AG10803 (cell line): ENCODE results near the gene SNAP91.

Source experiments
- DNase-seq: peaks from one replicate; pipeline ENCODE4 v3.0.0; 2010; ENCODE audit warnings: low read depth
- H3K4me3 ChIP-seq: 2 replicates; pipeline ENCODE4 v1.5.1; 2011; ENCODE audit warnings: mild to moderate bottlenecking, low read length, control low read depth
- CTCF ChIP-seq: conservative IDR thresholded peaks from 2 replicates; pipeline ENCODE4 v1.5.1; 2011; ENCODE audit warnings: mild to moderate bottlenecking, low read length, control low read depth, inconsistent platforms

SNAP91 gene

GRCh38 chr6:83603551-83603950 is 105.3 kb downstream of the SNAP91 start:
- DNase-seq = no peak
- no peak for TF ChIP-seq CTCF
- no peak overlapping the region for H3K4me3 ChIP-seq

GRCh38 chr6:83601119-83601518 is 107.8 kb downstream of the SNAP91 start:
- no peak for DNase-seq
- TF ChIP-seq CTCF = no peak
- H3K4me3 ChIP-seq = no peak overlapping the region

DNA sequence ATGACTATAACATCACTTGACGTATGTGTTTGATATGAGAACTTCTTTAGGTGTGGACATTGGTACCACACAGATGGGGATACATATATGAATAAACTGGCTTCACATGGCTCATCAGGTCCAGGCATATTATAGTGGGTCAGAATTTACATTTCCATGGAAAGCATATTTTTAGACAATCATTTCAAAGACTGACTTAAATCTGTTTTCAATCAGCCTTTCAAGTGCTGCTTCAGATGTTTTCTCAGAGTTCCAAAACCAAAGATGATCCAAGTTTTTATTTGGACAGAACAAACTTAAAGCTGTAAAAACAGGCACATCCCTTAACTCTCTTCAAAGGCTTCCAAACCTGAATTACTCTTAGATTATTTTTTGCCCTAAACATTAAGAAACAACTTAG is 108.4 kb downstream of the SNAP91 start:
- TF ChIP-seq CTCF = no peak

GRCh38 chr6:83597511-83597910 is 111.4 kb downstream of the SNAP91 start:
- no peak for DNase-seq
- no peak for TF ChIP-seq CTCF
- H3K4me3 ChIP-seq = no peak overlapping the region

More for the DNA sequence above, 108.4 kb downstream of the SNAP91 start:
- DNase-seq = no peak
- H3K4me3 ChIP-seq = no peak overlapping the region

GRCh38 chr6:83597051-83597450 is 111.8 kb downstream of the SNAP91 start:
- DNase-seq = no peak
- no peak overlapping the region for H3K4me3 ChIP-seq
- no peak for TF ChIP-seq CTCF

DNA sequence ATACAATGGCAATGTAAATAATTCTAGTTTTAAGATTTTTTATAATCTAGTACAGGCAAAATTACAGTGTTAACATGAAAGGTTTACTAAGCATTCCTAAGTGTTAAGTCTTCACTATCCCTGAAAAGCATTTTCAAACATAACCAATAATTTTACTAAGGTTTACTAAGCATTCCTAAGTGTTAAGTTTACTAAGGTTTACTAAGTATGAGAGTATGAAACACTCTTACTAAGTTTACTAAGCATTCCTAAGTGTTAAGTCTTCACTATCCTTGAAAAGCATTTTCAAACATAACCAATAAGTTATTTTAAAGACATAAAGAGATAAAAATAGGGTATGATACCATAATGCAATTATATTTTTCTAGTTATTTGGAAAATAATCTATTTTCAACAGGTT is 114.0 kb downstream of the SNAP91 start:
- no peak overlapping the region for H3K4me3 ChIP-seq
- TF ChIP-seq CTCF = no peak
- DNase-seq = no peak

- DNase-seq = no peak
- H3K4me3 ChIP-seq = no peak overlapping the region
- TF ChIP-seq CTCF = no peak
These were observed 115.5 kb downstream of the SNAP91 start for GRCh38 chr6:83593395-83593785.
